CD4-positive, alpha-beta T cell treated with Interleukin-21 for 1 hour (primary cell): ENCODE data around the gene PDE11A.
"Not testable (repeated sequence)": the region's sequence is repeated elsewhere in the genome, so short reads cannot be mapped to it uniquely, and the experiment has no call there.

ENCODE experiments used
- DNase-seq: peaks from one replicate; pipeline ENCODE4 v3.0.0-alpha.2; 2020

The PDE11A gene

DNA sequence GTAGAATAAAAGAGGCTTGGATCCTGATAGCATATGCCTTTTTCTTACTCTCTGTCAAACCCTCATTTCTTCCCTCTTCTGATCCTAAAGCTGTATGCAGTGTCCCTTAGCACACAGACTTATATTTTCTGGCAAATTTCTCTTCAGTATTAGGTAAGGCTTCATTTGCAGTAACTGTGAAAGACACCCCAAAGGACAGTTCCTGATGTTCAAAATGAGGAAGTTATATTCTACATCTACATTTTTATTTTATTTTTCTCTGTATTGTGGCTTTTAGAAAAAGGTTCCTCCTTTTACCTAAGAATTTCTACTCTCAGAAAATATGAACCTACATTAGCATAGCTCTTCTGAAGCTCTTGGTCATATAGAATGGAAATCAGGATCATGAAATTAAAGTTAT lies 261.7 kb downstream of the PDE11A start:
- no peak for DNase-seq

DNA sequence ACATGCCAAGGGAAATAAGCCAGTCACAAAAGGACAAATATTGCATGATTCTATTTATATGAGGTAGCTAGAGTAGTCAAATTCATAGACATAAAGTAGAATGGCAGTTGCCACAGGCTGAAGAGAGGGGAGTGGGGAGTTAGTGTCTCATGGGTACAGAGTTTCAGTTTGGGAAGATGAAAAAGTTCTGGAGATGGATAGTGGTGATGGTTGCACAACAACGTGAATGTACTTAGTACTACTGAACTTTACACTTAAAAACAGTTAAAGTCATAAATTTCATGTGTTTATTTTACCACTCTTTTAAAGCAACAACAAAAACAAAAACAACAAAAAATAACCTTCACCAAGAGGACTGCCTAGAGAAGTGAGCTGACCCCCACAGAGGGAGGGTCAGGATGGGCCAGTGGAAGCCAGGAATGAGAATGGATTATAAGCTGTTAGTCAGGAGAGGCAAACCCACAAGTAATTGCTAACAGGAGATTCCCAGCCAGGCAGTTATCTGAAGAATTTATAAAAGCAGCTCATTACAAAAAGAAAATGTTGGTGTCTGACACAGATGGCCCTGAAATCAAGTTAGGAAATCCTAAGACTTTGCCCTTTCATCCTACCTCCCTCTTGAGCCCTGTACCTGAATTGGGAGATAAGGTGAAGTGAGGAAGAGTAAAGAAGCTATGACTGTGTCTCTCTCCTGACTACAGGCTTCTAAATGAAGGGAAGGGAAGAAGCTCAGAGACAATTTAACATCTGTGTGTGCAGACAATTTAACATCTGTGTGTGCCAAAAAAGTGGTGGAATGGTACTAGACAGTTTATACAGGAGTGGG lies 263.4 kb downstream of the PDE11A start:
- no peak for DNase-seq

DNA sequence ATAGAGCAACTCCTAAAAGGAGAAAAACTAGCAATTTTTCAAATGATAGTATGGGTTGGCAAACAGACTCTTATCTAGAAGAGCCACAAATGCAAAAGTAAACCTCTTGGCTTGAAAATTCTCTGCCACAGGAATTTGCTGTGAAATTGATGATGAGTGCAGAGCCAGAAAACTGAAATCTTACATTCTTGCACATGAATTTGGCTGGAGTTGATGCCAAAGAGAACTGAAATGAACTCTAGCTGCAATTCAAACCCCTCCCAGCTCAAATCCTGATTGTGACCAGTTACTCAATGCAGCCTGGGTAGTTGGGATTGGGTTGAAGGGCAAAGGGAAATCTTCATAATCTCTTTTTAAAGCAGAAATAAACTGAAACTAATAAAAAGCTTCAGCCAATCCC lies 266.6 kb downstream of the PDE11A start:
- DNase-seq = no peak

DNA sequence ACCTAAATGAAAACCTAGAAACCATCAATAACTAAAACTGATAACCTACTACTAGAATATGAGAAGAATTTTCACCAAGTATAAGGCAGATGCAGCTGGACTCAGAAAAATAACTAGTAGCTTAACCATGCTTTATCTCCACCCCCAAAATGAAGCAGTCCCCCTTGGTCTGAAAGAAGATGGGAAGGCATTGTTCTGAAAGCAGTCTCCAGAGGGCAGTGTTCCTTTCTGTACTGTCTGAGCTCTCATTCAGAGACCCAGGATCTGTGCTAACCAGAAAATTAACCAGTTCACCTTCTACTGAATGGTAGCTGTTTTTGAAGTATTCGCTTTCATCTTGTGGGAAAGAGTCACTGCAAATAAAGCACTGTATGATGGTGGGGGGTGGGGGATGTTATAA lies 273.0 kb downstream of the PDE11A start:
- DNase-seq = no peak

DNA sequence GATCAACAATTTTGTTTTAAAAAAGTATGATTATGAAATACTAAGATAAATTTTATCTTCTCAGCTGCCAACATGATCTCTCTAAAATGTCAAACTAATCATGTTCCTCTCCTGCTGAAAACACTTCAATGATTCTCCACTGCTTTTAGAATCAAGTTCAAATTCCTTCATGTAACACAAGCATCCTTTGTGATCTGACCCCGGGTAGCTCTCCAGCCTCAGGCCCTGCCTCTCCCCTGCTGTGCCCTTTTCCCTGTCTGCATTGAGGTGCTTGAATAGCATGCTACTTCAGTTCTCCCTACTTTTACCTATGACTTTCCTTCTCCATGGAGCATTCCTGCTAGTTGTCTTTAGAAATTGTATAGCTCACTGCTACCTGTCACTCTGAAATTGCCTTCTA lies 274.8 kb downstream of the PDE11A start:
- DNase-seq = no peak

DNA sequence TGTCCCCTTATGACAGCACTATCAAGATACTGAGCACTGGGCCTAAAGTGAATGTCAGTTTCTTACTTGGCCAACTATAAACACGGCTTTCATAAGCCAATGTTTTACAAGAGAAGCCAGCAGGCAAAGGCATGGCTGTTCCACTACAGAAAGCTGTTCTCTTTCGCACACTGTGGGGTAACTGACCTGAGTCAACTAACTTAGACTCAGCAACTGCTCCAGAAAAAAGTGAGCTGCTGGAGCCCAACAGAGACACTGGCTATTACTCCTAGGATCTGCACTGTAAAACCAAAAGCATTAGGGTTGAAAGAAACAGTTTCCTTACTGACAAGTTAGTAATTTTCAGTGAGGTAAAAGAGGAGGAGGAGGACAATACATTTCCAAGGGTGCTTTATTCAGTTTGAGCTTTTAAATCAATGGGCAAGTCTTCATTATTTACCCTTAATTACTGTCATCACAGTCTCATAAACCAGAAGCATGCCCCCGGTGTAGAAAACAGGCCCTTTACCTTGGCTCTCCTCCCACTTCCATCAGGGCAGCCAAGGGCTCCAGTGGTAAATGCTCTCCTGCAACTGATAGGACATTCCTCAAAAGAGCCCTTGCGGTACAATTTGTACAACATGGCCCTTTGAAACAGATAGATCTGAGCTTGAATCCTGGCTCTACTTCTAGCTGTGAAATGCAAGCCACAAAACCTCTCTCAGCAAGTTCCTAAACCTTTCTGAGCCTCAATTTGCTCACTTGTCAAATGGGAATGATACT lies 275.7 kb downstream of the PDE11A start:
- DNase-seq = no peak

DNA sequence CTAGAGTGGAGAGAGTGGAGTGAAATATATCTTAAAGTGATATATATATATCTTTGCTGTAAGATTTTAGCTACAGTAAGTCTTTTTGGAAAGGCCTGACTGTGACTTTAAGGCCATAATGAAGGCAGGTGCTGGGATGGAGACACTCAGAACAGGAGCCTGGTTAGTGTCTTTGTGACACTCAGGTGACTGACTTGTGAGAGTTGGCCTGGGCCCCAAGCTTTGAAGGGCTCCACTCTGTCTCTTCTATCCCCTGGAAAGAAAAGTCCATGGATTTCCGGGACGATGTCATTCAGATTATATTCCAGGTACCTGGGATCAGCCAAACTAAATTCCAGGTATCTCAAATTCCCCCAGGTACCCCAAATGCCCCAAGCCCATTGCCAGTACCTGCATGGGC lies 276.6 kb downstream of the PDE11A start:
- no peak for DNase-seq

DNA sequence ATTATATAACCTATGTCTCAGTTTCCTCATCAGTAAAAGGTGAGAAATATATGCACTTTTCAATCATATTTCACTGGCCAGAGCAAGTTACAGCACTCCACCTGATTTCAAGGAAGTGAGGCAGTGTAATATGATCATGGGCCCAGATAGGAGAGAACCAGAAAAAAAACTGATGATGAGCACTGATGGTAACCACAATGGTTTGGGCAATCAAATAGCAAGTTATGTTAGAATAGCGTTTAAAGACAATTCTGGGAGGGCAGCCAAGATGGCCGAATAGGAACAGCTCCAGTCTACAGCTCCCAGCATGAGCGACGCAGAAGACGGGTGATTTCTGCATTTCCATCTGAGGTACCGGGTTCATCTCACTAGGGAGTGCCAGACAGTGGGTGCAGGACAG lies 287.4 kb downstream of the PDE11A start:
- not testable (repeated sequence) for DNase-seq

DNA sequence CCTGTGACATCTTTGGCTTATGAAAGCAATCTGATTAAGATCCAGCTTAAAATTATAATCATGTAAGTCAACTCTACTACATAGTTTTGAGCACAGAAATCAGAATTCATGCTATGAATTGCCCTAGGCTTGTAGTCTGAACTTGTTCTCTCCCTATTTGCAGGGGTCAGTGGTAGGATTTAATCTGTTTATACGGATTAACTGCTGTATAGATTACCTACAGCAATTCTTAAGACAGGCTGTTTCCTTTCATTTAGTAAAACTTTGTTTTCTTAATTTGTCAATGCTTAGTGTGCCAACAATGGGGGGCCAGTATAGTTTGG lies 287.9 kb downstream of the PDE11A start:
- no peak for DNase-seq

DNA sequence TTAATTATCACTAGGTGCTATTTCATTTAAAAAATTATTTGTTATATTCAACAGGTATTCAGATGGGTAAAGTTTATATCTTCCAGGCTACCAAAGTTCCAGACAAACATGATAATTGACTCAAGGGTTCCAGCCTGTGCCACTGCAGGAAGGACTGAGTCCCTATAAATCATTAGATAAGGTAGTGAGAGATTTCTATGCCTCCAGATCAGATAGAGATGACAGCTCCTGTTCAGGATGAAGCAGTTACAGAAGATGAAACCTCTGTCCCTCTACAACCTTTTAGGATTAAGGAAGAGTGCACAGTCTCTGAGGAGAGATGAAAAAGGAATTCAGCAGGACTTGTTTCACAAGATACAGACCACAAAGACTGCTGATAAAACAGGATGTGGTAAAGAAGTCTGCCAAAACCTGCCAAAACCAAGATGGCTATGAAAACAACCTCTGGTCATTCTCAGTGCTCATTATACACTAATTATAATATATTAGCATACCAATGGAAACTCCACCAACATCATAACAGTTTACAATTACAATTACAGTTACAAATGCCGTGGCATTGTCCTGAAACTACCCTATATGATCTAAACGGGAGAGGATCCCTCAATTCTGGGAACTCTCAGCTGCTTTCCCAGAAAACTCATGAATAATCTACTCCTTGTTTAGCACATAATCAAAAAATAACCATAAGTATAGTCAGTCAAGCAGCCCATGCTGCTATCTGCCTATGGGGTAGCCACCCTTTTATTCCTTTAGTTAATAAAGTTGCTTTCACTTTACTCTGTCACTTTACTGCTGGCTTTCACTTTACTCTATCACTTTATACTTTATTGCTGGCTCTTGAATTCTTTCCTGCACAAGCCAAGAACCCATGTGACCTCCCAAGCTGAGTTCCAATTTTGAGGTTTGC lies 288.5 kb downstream of the PDE11A start:
- peak; percentile 45 for DNase-seq

DNA sequence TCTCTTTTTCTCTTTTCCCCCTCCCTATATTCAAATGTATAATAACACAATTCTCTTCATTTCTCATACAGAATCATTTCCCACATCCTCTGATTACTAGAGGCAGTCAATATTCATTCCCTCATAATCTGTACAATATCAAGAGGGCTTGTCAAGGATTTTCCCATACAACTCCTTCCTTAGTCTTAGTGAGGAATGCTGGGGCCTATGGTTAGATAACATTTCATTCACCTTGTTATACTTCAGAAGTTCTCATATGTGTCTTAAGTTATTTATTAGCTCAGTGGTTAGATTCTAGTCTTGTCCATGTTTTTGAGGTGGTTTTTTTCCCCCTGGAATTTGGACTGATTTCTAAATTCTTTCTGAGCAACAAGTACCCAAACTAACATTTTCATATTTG lies 289.5 kb downstream of the PDE11A start:
- no peak for DNase-seq

DNA sequence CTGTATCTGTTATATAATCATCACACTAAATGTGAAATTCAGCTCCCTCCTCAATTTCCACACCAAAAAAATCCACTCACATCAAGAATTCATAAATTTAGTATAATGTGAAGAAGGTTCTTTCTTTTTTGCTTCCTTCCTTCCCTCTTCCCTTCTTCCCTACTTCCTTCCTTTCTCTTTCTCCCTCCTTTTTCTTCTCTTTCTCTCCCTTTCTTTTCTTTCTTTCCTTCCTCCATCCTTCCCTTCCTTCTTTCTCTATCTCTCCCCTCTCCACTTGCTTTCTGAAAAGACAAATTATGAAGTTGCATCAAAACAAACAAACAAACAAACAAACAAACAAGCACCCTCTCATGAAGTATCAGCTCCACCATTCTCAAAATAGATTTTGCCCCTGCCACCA lies 290.0 kb downstream of the PDE11A start:
- DNase-seq = no peak

DNA sequence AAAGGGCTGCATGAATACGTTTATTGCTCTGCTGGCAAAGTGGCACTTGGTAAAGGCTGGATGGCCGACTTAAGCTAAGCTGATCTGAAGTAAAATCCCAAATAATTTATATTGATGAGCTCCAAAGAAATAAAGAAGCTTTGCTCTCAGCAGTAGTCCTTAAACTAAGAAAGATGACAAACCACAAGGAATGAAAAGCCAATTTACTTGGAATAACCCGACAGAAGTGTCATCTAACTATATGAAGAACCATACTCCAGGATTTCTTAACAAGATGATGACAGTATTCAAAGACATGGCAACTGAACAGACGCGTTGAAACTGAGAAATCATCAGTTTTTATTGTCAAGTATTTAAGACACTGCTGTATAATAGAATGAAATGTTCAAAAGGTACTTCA lies 294.1 kb downstream of the PDE11A start:
- DNase-seq = no peak

DNA sequence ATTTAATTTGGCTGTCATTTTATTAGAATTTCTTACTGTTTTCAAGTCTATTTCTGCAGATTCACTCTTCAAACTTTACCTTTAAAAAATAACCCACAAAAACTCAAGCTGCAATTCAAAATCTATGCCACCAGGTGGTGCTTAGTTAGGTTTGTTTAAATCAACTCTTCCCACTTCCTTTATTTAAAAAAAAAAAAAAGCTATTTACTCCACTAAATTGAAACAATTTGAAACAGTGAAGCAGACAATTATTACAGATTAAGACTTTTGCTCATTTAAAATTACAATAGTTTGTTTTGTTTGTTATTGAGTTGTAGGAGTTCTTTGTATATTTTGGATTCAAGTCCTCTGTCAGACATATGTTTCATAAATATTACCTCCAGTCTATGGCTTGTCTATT lies 300.0 kb downstream of the PDE11A start:
- peak; percentile 46 for DNase-seq

DNA sequence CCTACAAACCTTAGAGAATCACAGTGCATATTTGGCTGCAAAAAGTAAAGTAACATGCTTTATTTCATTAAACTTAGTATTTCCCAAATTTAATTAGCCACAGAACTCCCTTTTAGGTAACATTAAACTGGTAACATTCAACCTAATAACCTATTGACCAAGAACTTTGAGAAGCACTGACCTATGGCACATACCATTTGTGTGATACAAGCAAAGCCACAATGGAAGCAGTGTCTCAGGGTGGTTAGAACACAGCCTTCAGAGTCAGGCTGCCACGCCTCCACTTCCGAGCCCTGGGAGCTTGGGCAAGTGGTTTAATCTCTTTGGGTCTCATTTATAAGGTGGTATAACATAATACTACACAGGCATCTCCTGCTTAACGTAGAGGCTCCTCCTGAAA lies 301.4 kb downstream of the PDE11A start:
- DNase-seq = no peak

DNA sequence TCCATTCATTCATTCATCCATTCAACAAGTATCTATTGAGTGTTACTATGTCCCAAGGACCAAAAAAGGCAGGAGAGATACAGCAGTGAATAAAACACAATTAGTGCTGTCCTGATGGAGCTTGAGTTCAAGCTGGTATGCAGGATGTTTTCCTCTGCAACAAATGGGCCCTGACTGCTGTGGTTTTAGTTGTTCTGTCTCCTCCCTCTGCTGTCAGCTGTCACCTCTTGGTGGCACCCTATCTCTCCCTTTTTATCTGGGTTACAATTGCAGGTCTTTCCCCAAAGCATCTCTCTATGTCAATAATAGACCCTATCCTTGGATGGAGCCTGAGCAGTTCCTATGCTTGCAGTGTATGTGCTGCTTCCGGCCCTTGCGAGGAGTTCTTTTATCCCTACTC lies 304.8 kb downstream of the PDE11A start:
- DNase-seq = no peak

DNA sequence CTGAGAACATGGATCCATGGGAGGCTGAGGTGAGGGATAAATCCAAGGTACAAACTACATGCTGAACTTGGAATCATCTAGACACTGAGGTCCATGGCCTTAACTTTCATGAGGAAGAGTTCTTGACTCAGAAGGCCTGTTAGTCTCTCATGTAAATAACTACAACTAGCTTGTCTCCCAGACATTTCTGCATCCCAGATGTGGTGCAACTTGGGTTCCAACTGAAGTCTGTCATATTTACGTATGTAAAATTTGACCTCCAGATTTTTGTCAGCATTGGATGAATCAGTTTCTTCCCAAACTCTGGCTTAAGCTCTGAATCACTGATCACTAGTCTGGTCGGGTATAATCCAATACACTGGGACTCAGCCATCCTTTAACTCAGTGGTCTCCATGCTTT lies 306.9 kb downstream of the PDE11A start:
- DNase-seq = no peak

DNA sequence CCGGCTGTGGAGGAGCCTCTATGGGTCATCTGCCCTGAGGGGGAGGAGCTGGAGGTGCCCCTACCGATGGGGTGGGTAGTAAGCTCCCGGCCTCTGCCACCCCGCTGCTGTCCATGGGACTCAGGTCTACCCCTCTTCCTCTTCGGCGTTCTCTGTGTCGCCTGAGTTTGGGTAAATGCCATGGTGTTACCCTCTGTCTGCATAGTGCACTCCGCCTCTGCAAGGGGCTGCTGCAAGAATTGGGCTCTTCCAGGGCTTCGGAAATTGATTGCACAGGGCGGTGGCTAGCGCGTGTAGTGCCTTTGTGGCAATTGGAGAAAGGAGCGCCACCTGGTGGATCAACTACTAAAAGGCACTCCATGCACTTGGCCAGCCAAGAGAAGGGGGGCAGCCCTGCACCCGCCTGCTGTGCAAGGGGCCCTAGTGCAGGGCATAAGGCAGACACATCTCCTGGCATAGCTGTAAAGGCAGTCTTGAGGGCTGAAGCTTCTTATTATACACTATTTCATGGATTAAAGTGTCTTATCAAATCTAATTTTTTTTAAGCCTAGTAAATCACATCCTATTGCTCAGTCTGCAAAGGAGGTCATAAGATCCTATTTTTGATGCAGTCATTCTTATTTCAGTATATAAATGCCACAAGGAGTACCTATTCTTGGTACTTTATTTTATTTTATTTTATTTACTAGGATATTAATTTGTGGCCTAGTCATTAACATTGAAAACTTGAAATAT lies 308.9 kb downstream of the PDE11A start:
- peak; percentile 73 for DNase-seq

DNA sequence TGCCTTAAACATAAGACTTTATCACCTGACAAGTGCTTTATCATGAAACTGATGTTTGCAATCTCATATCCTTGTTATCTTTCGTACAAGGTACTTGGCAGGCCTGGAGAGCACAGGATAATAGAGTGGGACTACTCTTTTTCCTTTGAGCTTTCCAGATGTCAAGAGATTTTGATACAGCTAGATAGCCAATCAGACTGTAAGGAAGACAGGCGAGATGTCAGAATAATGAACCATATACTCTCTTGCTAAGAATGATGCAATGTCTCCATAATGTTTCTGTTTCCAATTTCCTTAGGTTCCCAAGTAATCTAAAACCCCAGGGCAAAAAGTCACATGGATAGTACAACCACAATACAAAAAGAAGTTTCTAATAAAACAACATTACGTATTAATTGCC lies 313.1 kb downstream of the PDE11A start:
- no peak for DNase-seq

DNA sequence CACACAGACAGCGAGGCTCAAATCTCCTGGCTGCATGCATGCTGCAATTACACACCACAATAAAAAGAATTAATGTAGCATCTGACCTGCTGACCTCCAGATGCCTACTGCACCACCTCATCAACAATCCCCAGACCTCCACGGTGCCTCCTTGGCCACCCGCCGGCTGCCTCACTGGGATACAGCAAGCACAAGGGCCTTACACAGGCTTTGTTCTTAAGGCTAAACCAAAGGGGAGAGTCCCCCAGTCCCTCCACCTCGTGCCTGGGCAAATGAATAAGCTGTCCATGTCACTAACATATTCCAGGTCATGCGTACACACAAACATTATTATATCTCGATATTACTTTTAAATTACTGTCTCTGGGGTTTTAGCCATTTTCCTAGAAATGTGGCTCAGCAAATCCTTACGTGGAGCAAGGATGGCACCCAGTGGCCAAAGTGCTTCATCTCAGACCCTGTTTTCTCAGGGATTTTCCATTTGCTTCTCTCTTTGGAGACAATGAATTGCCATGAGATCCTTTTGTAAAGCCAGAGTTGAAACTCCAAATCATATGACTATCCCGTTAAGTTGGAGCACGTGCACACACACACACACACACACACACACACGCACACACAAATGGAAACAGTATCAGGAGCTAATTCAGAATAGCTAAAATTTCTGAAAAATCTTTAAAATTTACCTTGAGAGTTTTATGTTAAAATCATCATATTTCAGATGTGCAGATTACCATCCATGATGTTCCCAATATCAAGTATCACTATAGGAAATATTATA lies 313.8 kb downstream of the PDE11A start:
- DNase-seq = no peak

DNA sequence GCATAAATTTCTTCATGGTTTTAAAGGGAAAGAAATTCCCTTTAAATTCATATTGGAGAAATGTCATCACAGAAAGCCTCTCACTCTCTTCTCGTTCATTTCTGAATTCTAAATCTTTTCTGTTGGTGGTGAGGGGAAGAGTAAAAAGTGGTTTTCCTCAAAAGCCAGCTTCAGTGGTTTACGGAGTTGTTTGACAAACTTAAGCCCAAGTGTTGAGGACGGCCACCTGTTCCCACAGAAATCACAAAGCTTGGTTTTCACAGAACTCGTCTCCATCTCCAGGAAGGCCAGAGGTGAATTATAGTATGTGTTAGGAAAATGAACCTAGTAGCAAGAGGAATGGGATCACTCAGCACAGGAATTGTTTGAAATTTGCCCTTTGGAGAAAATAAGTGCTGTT lies 316.2 kb downstream of the PDE11A start:
- no peak for DNase-seq

DNA sequence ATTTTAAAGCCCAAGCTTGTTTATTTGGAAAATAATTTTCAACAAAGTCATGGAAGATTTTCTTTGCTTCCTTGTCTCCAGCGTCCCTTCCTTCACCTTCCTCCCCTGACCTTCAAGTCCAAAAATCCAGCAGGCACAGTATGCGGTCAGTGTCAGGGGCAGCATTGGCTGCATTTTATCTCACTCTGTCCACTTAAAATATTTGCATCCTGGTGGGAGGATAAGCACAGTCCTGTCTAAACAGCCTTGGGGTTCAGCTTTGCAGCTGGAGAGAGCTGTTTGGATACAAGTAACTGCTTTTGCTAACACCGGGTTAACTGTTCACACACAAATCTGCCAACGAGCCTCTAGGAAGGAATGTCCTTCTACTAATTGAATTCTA lies 318.1 kb downstream of the PDE11A start:
- no peak for DNase-seq
